H1 (cell line): Measurements from ENCODE around the gene SRP14. TPM values are rescaled to one million over a fixed set of nuclear protein-coding genes. Genes with fewer than 3 reads are reported as not detected.

ENCODE experiments used
- CTCF ChIA-PET: fragments of 300-600 bp; sonication (Branson Sonifier 250); formaldehyde crosslinking; loops from one replicate; lab custom pipeline; 2021; ENCODE audit not compliant: partially characterized antibody; lab: Charles Lee
- POLR2A ChIA-PET: fragments of 300-600 bp; sonication (Branson Sonifier 250); formaldehyde crosslinking; loops from one replicate; lab custom pipeline; 2021; ENCODE audit warnings: inconsistent platforms; ENCODE audit not compliant: partially characterized antibody; lab: Charles Lee
- DNase-seq, 2 experiments: peaks; one replicate each; pipeline versions ENCODE4 v3.0.0 to v3.0.0-alpha.2; 2010 to 2022; ENCODE audit warnings: low spot score in 2 of 2, low read depth in 1 of 2, mixed read lengths in 1 of 2
- FAIRE-seq: peaks from 2 replicates; lab custom pipeline; 2011; peaks lifted over from hg19 to GRCh38; lab: Jason Lieb, UNC
- H2AFZ ChIP-seq: 2 replicates; pipeline ENCODE4 v1.8.1; 2012; ENCODE audit warnings: low read length, inconsistent platforms
- H2AK5ac ChIP-seq: 2 replicates; pipeline ENCODE4 v1.6.1; 2013; ENCODE audit warnings: low read depth, low read length
- H2BK120ac ChIP-seq: replicated peaks from 2 replicates; pipeline ENCODE3; 2013; ENCODE audit warnings: low read depth, low read length, inconsistent platforms
- H2BK12ac ChIP-seq: 2 replicates; pipeline ENCODE4 v1.6.1; 2013; ENCODE audit warnings: low read depth, low read length
- H2BK15ac ChIP-seq: 2 replicates; pipeline ENCODE4 v1.6.1; 2013; ENCODE audit warnings: low read length
- H2BK20ac ChIP-seq: 2 replicates; pipeline ENCODE4 v1.6.1; 2013; ENCODE audit warnings: low read length
- H2BK5ac ChIP-seq: 2 replicates; pipeline ENCODE4 v1.6.1; 2013; ENCODE audit warnings: low read depth, low read length
- H3K14ac ChIP-seq: 2 replicates; pipeline ENCODE4 v1.6.1; 2013; ENCODE audit warnings: inconsistent platforms; ENCODE audit not compliant: insufficient read length
- H3K18ac ChIP-seq: 2 replicates; pipeline ENCODE4 v1.6.1; 2013; ENCODE audit warnings: low read length; ENCODE audit errors: extremely low read depth
- H3K23ac ChIP-seq: 2 replicates; pipeline ENCODE4 v1.6.1; 2013; ENCODE audit warnings: inconsistent platforms; ENCODE audit not compliant: insufficient read length
- H3K23me2 ChIP-seq: 2 replicates; pipeline ENCODE4 v1.6.1; 2013; ENCODE audit warnings: low read depth, low read length
- H3K27ac ChIP-seq: 2 replicates; pipeline ENCODE4 v1.6.1; 2011; ENCODE audit warnings: low read depth, low read length, inconsistent platforms
- H3K27me3 ChIP-seq, 4 experiments: replicated peaks in 1 of 4; 1 replicate in 1 of 4; 2 replicates in 3 of 4; pipeline versions ENCODE4 v1.6.1 to v1.8.1; 2011 to 2013; ENCODE audit warnings: low read length in 3 of 4, mild to moderate bottlenecking in 3 of 4, inconsistent platforms in 2 of 4, mixed read lengths in 2 of 4, moderate library complexity in 1 of 4; ENCODE audit not compliant: control insufficient read depth in 3 of 4, insufficient read depth in 3 of 4; ENCODE audit errors: extremely low read depth in 1 of 4
- H3K36me3 ChIP-seq, 4 experiments: 2 replicates each; pipeline versions ENCODE4 v1.6.1 to v1.8.1; 2011 to 2013; ENCODE audit warnings: mild to moderate bottlenecking in 4 of 4, low read length in 3 of 4, moderate library complexity in 2 of 4, control low read depth in 1 of 4, inconsistent platforms in 1 of 4; ENCODE audit not compliant: insufficient read depth in 4 of 4, control insufficient read depth in 2 of 4
- H3K4ac ChIP-seq: replicated peaks from 2 replicates; pipeline ENCODE3; 2013; ENCODE audit warnings: low read length, low read depth, mixed read lengths, inconsistent platforms; ENCODE audit not compliant: insufficient read length
- H3K4me1 ChIP-seq, 4 experiments: replicated peaks in 1 of 4; 1 replicate in 1 of 4; 2 replicates in 3 of 4; pipeline versions ENCODE4 v1.6.1 to v1.8.1; 2011 to 2013; ENCODE audit warnings: low read length in 3 of 4, inconsistent platforms in 2 of 4, mixed read lengths in 1 of 4; ENCODE audit not compliant: insufficient read depth in 4 of 4, control insufficient read depth in 3 of 4
- H3K4me2 ChIP-seq, 2 experiments: 2 replicates each; pipeline versions ENCODE4 v1.6.1 to v1.8.1; 2011 to 2013; ENCODE audit warnings: low read depth in 2 of 2, low read length in 2 of 2, control low read depth in 1 of 2, inconsistent platforms in 1 of 2, mild to moderate bottlenecking in 1 of 2; ENCODE audit not compliant: insufficient read depth in 1 of 2
- H3K4me3 ChIP-seq, 4 experiments: fragments of 200-600, 300-600 bp in 1 of 4; sonication (generic), shearing (Covaris generic), sonication (Bioruptor Twin) in 1 of 4; 2 replicates each; pipeline versions ENCODE4 v1.5.1 to v1.8.1; 2011 to 2016; ENCODE audit warnings: low read length in 4 of 4, low read depth in 3 of 4, control low read depth in 2 of 4, inconsistent platforms in 2 of 4, mild to moderate bottlenecking in 2 of 4, mixed read lengths in 1 of 4, moderate library complexity in 1 of 4; ENCODE audit not compliant: insufficient read depth in 2 of 4; ENCODE audit errors: extremely low read depth in 1 of 4
- H3K56ac ChIP-seq: replicated peaks from 2 replicates; pipeline ENCODE3; 2013; ENCODE audit warnings: low read depth, mild to moderate bottlenecking, mixed read lengths, low read length, inconsistent platforms; ENCODE audit not compliant: insufficient read length
- H3K79me1 ChIP-seq: 2 replicates; pipeline ENCODE4 v1.6.1; 2013; ENCODE audit warnings: low read depth, low read length, control low read depth
- H3K79me2 ChIP-seq, 2 experiments: 2 replicates each; pipeline versions ENCODE4 v1.6.1 to v1.8.1; 2012 to 2013; ENCODE audit warnings: low read length in 2 of 2, mild to moderate bottlenecking in 2 of 2, inconsistent platforms in 1 of 2; ENCODE audit not compliant: insufficient read depth in 2 of 2, control insufficient read depth in 1 of 2
- H3K9ac ChIP-seq, 4 experiments: replicated peaks in 1 of 4; 1 replicate in 1 of 4; 2 replicates in 3 of 4; pipeline versions ENCODE4 v1.6.1 to v1.8.1; 2011 to 2013; ENCODE audit warnings: low read depth in 3 of 4, low read length in 3 of 4, control low read depth in 2 of 4, mild to moderate bottlenecking in 2 of 4, moderate library complexity in 2 of 4, inconsistent platforms in 1 of 4; ENCODE audit errors: extremely low read depth in 1 of 4
- H3K9me3 ChIP-seq, 2 experiments: 2 replicates each; pipeline versions ENCODE4 v1.6.1 to v1.8.1; 2012 to 2013; ENCODE audit warnings: mild to moderate bottlenecking in 2 of 2, moderate library complexity in 2 of 2, control low read depth in 1 of 2, inconsistent platforms in 1 of 2, low read depth in 1 of 2, low read length in 1 of 2, mixed read lengths in 1 of 2; ENCODE audit not compliant: insufficient read depth in 2 of 2
- H4K20me1 ChIP-seq, 2 experiments: replicated peaks in 1 of 2; 2 replicates each; pipeline versions ENCODE3 to v1.8.1; 2011 to 2013; ENCODE audit warnings: inconsistent platforms in 2 of 2, low read length in 2 of 2, mild to moderate bottlenecking in 1 of 2; ENCODE audit not compliant: insufficient read depth in 2 of 2, control insufficient read depth in 1 of 2
- H4K5ac ChIP-seq: 2 replicates; pipeline ENCODE4 v1.6.1; 2013; ENCODE audit warnings: low read length, low read depth, mixed read lengths, inconsistent platforms; ENCODE audit not compliant: insufficient read length
- H4K8ac ChIP-seq: 2 replicates; pipeline ENCODE4 v1.8.0; 2013; ENCODE audit warnings: mild to moderate bottlenecking, moderate library complexity, low read length, inconsistent platforms; ENCODE audit not compliant: insufficient read depth; ENCODE audit errors: extremely low read depth
- H4K91ac ChIP-seq: replicated peaks from 2 replicates; pipeline ENCODE3; 2013; ENCODE audit warnings: low read length, mixed read lengths, inconsistent platforms; ENCODE audit not compliant: insufficient read length
- ATF2 ChIP-seq: IDR thresholded peaks from 2 replicates; pipeline ENCODE4 v1.6.1; 2012; ENCODE audit warnings: low read length, inconsistent platforms
- BRCA1 ChIP-seq: IDR thresholded peaks from 2 replicates; pipeline ENCODE4 v1.6.1; 2012; ENCODE audit warnings: low read depth, low read length, improper control_type of control experiment
- CHD1 ChIP-seq: IDR thresholded peaks from 2 replicates; pipeline ENCODE4 v1.6.1; 2012; ENCODE audit warnings: low read depth, low read length, improper control_type of control experiment
- CHD2 ChIP-seq: IDR thresholded peaks from 2 replicates; pipeline ENCODE4 v1.6.1; 2012; ENCODE audit warnings: low read length, improper control_type of control experiment
- EGR1 ChIP-seq: IDR thresholded peaks from 2 replicates; pipeline ENCODE4 v1.6.1; 2011; ENCODE audit warnings: low read depth, low read length, borderline replicate concordance
- GABPA ChIP-seq: IDR thresholded peaks from 2 replicates; pipeline ENCODE4 v1.6.1; 2011; ENCODE audit warnings: mild to moderate bottlenecking, low read length, moderate library complexity, borderline replicate concordance; ENCODE audit not compliant: insufficient read depth
- JUN ChIP-seq: IDR thresholded peaks from 2 replicates; pipeline ENCODE4 v1.6.1; 2011; ENCODE audit warnings: low read depth, mild to moderate bottlenecking, improper control_type of control experiment, low read length
- JUND ChIP-seq: IDR thresholded peaks from 2 replicates; pipeline ENCODE4 v1.6.1; 2011; ENCODE audit warnings: mild to moderate bottlenecking, improper control_type of control experiment, low read length
- NRF1 ChIP-seq: IDR thresholded peaks from 2 replicates; pipeline ENCODE4 v1.6.1; 2011; ENCODE audit warnings: mild to moderate bottlenecking, low read depth, low read length, improper control_type of control experiment
- PHF8 ChIP-seq: fragments of 200-600 bp; sonication (generic); conservative IDR thresholded peaks from 2 replicates; pipeline ENCODE4 v1.7.1; 2012; ENCODE audit warnings: low read depth, mild to moderate bottlenecking, inconsistent platforms, low read length, moderate library complexity
- RBBP5 ChIP-seq: IDR thresholded peaks from 2 replicates; pipeline ENCODE4 v1.7.1; 2012; ENCODE audit warnings: low read depth, mild to moderate bottlenecking, inconsistent platforms, low read length, moderate library complexity, borderline replicate concordance
- SIN3A ChIP-seq, 2 experiments: IDR thresholded peaks in 1 of 2; conservative IDR thresholded peaks in 1 of 2; 2 replicates each; pipeline ENCODE4 v1.6.1; 2011 to 2012; ENCODE audit warnings: low read length in 2 of 2, improper control_type of control experiment in 1 of 2, low read depth in 1 of 2, mild to moderate bottlenecking in 1 of 2
- SUZ12 ChIP-seq: fragments of 200-600 bp; sonication (generic); IDR thresholded peaks from 2 replicates; pipeline ENCODE4 v1.6.1; 2012; ENCODE audit warnings: mild to moderate bottlenecking, inconsistent platforms, low read length, moderate library complexity, mixed read lengths
- polyA plus RNA-seq, 7 experiments: library from polyadenylated mRNA; depleted of rRNA in 3 of 7; stranded (reverse) in 5 of 7; unstranded in 2 of 7; fragments of >200 nt in 5 of 7; fragments of 200-250 nt in 2 of 7; gene quantifications; 1 replicate in 5 of 7; 2 replicates in 1 of 7; 4 replicates in 1 of 7; pipeline versions ENCODE4 v1.2.1 to v1.2.3, GENCODE V29; 2011 to 2013; ENCODE audit warnings: missing spikeins in 2 of 7, mixed read lengths in 2 of 7
- total RNA-seq: library from RNA; stranded (reverse); fragmentation: NEBNext Ultra II Directional; extraction: Animal tissue kit (Norgen Biotek cat#: 25700); gene quantifications from 2 replicates; pipeline ENCODE4 v1.2.1, GENCODE V29; 2021

The SRP14 gene
- total and polyA plus RNA-seq, 2 of the 8 experiments (the other 6 are each of a cell fraction or from before 2014, with no cell fraction given), result 186 to 223 TPM

GRCh38 chr15:39999538-40000200 lies 39.3 kb downstream of the SRP14 start:
- H3K56ac ChIP-seq, result no peak overlapping the region
- no peak overlapping the region for H2BK5ac ChIP-seq
- H2BK20ac ChIP-seq, result no peak overlapping the region
- no peak overlapping the region for H4K5ac ChIP-seq
- H3K4me2 ChIP-seq, result no peak overlapping the region
- H3K14ac ChIP-seq, result no peak overlapping the region
- no peaks in the 10 kb centered on the region for H3K23me2 ChIP-seq
- H3K27me3 ChIP-seq, result peaks cover 0 to 2% (median 0%) of the 10 kb centered on the region in 4 experiments; a peak in 1 of 7 replicates
- H3K27ac ChIP-seq, result no peak overlapping the region
- no peaks in the 10 kb centered on the region for H3K79me2 ChIP-seq
- no peak overlapping the region for H3K18ac ChIP-seq
- no peaks in the 10 kb centered on the region for H3K79me1 ChIP-seq
- no peak overlapping the region for H4K91ac ChIP-seq
- no peaks in the 10 kb centered on the region for H4K20me1 ChIP-seq
- no peak for FAIRE-seq
- H3K23ac ChIP-seq, result no peak overlapping the region
- peaks cover 0 to 4% (median 0%) of the 10 kb centered on the region in 4 experiments; a peak in 2 of 7 replicates for H3K4me1 ChIP-seq
- no peaks in the 10 kb centered on the region for H3K9me3 ChIP-seq
- no peak overlapping the region for H3K9ac ChIP-seq
- H2AK5ac ChIP-seq, result no peak overlapping the region
- H2BK12ac ChIP-seq, result no peak overlapping the region
- H2AFZ ChIP-seq, result no peak overlapping the region
- H4K8ac ChIP-seq, result no peak overlapping the region
- H3K36me3 ChIP-seq, result peaks cover 9 to 82% (median 48%) of the 10 kb centered on the region in 4 experiments
- no peak overlapping the region for H2BK15ac ChIP-seq
- DNase-seq, result no peak
- no peak overlapping the region for H3K4me3 ChIP-seq
- no peak overlapping the region for H3K4ac ChIP-seq
- ChIA-PET POLR2A (no interaction called here), CTCF (no interaction called here)
- no peak overlapping the region for H2BK120ac ChIP-seq
- TF ChIP-seq BRCA1 (no peak), CHD1 (no peak), GABPA (no peak), EGR1 (no peak), SIN3A (conservative IDR thresholded peaks at IDR 0.05 in 1 of 2, IDR thresholded peaks at IDR 0.05 in 1 of 2; ENCODE audit: low read depth in 1 of 2, low read length in 2 of 2) (no peak), PHF8 (no peak), JUND (no peak), CHD2 (no peak), JUN (no peak), SUZ12 (no peak), RBBP5 (no peak), ATF2 (no peak), NRF1 (no peak)
